WTC11 (cell line): Measurements from ENCODE around the gene USP2.

Experiments used
- SP1 ChIP-seq: sonication (generic); formaldehyde crosslinking; conservative IDR thresholded peaks from 2 replicates; pipeline ENCODE4 v1.8.1; 2022; ENCODE audit warnings: missing genetic modification reagents
- TF ChIP-seq, protein P1 (sequence below): fragments of 200-600 bp; IDR thresholded peaks from 2 replicates; pipeline ENCODE4 v1.8.0; 2022; ENCODE audit warnings: antibody characterized with exemption

DNA sequence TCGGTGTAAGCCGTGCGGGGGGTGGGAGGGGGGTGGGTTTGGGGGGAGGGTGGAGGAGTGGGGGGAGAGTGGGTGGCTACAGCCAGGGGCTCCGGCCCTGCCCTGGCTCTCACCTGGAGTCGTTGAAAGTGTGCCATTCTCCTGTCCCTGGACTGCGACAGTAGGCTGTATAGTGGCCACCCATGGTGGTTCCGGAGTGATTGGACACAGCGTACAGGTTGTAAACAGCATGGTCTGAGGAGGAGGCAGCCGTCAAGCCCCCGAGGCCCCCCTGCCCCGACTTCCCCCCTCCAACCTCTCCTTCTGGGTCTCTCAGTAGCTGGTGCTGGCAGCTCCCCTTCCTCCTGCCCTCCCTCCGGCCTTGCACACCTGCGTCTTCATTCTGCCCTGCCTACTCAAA lies 24.4 kb downstream of the USP2 start:
- no peak for TF ChIP-seq SP1 (CRISPR knock-in tag)
- TF ChIP-seq, protein P1, sequence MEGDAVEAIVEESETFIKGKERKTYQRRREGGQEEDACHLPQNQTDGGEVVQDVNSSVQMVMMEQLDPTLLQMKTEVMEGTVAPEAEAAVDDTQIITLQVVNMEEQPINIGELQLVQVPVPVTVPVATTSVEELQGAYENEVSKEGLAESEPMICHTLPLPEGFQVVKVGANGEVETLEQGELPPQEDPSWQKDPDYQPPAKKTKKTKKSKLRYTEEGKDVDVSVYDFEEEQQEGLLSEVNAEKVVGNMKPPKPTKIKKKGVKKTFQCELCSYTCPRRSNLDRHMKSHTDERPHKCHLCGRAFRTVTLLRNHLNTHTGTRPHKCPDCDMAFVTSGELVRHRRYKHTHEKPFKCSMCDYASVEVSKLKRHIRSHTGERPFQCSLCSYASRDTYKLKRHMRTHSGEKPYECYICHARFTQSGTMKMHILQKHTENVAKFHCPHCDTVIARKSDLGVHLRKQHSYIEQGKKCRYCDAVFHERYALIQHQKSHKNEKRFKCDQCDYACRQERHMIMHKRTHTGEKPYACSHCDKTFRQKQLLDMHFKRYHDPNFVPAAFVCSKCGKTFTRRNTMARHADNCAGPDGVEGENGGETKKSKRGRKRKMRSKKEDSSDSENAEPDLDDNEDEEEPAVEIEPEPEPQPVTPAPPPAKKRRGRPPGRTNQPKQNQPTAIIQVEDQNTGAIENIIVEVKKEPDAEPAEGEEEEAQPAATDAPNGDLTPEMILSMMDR, result no peak
